HG03139 (cell line): Measurements from ENCODE around the gene FBXO30.

Experiments
- ATAC-seq: cut with Tn5 transposase; IDR thresholded peaks from one replicate; pipeline ENCODE4 v1.9.1; 2021; ENCODE audit not compliant: unreplicated experiment

FBXO30 gene

DNA sequence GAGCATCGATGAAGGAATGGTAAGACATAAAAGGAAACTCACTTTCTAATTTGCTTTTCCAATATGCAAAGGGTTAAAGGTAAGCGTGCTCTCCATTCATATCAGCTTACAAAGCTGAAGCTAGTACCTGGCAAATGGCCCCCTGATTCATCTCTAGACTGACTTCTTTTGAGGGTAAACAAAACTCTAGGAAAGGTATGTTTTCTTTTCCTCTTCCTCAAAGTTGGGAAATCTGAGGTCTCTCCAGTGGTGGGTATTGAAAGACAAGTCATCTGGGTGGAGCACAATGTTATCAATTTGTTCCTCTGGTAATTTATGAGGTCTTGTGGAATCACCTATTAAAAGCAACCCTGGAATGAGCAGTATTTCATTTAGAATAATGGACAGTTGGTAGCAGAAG, 7.9 kb upstream of the FBXO30 start:
- no peak for ATAC-seq

- ATAC-seq: no peak
Measured at GRCh38 chr6:145819994-145820393, 5.4 kb upstream of the FBXO30 start.

- ATAC-seq: no peak
Measured at GRCh38 chr6:145818796-145819195, 4.2 kb upstream of the FBXO30 start.

GRCh38 chr6:145816392-145816791, 1.8 kb upstream of the FBXO30 start:
- ATAC-seq: no peak

- ATAC-seq: peak; percentile 2
Measured at GRCh38 chr6:145815309-145816274, 997 bp upstream of the FBXO30 start.

GRCh38 chr6:145814035-145814500, 527 bp downstream of the FBXO30 start:
- ATAC-seq: peak; percentile 19

DNA sequence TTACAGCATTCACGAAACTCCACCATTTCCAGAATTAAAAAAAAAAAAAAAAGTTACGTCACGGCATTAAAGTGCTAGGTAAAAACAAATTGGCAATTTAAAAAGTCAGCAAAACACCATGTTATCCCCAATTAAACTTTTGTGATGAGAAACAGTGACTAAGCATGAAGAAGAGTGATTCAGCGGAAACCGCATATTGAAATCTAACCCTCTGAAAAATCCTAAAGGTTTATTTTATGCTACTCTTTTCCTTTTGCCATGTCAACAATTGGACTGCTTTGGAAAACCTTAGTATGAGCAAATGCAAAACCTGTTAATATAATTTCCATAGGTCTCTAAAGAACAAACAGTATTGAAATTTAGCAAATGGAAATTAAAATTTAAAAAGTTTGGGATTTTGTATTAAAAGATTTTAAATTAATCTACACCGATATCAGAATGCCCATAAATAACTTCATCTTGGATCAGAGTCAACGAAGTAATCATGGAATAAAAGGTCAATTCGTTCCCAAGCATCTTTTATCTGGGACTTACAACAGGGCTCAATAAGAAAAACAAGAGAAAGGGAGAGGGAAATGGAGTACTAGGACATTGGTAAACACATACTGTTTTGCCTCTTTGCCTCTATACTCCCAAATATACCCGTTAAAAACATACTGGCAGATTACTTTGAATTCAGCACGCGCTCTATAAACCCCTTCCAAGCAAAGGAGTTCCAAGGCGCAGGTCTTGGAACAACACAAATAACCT, 1.1 kb downstream of the FBXO30 start:
- ATAC-seq: no peak

GRCh38 chr6:145811741-145812140, 2.9 kb downstream of the FBXO30 start:
- no peak for ATAC-seq

GRCh38 chr6:145809785-145810184, 4.8 kb downstream of the FBXO30 start:
- no peak for ATAC-seq

- peak; percentile 57 for ATAC-seq
Measured at GRCh38 chr6:145809211-145809610, 5.4 kb downstream of the FBXO30 start.

DNA sequence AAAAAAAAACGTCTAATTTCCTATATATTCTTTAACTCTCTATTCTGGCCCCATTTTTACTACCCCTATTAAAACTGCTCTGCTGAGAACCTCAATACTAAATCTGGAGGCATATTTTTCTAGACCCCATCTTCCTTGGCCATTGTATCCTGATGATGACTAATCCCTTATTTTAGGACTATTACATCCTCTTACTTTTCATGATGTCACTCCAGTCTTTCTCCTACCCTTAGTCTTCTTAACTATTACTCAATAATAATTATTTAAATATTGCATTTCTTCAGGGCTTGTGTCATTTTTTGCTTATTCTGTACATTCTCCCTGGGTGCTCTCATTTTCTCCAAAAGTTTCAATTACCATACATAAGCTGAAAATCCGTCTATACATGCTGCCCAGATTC, 6.4 kb downstream of the FBXO30 start:
- no peak for ATAC-seq

DNA sequence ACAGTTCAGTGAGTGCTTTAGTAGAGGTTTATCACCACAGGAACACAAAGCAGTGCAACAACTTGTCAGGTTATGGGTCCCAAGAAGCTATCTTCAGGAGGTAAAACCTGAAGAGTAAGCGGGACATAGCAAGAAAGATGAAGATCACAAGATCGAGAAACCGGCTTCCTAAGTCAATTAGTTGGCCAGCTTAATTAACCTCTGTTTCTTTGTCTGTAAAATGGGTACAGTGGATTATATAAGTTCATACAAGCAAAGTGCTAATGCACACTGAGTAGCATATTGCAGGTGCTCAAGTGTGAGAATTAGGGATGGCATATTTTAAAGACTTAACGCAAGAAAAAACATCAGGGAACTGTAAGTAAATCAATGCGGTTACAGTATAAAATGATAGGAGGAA, 12.5 kb downstream of the FBXO30 start:
- no peak for ATAC-seq

DNA sequence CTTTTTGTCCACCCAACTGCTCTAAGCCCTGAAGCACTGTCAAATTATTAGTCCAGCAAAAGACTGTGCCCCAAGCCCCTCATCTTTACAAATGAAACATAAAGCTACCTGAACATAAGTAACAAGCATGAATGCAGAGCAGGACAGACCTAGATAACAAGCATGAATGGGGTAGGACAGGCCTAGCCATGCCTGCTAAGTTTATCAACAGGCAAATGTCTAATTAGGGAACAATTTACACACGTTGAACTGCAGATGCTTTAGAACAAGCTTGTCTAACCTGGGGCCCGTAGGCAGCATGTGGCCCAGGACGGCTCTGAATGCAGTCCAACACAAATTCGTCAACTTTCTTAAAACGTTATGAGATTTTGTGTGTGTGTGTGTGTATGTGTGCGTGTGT, 13.6 kb downstream of the FBXO30 start:
- ATAC-seq: no peak

DNA sequence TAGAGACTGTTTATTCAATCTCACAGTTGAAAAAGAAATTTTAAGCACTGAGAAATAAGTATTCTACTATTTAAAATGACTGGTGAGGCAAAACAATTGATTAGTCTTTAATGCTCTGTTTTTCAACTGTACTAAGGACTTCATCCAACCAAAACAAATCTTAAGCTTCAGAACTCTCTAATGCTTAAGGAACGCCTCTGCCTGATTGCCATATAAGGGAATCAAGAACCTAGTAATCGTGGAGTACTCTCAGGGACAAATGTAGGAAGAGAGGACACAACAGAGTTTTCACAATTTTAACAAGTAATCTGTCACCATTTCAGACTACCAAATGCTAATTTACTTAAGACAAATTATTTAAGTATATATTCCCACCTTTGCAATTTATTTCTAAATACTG, 16.1 kb downstream of the FBXO30 start:
- no peak for ATAC-seq

DNA sequence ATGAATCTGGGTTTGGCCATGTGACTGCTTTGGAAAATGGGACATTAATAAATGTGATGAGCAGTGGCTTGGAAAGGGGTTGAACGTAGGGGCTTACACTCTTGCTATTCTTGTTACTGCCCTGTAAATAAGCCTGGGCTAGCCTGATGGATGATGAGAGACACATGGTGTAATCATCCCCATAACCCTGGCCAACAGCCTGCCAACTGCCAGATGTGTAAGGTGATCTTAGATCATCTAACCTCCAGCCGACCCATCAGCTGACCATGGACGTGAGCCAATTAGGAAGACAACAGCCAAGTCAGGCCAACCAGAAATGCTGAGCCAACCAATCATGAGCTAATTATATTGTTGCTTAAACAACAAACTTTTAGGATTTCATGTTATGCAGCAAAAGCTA, 25.2 kb downstream of the FBXO30 start:
- no peak for ATAC-seq

GRCh38 chr6:145787688-145788087, 26.9 kb downstream of the FBXO30 start:
- no peak for ATAC-seq

GRCh38 chr6:145784683-145785082, 29.9 kb downstream of the FBXO30 start:
- peak; percentile 93 for ATAC-seq

DNA sequence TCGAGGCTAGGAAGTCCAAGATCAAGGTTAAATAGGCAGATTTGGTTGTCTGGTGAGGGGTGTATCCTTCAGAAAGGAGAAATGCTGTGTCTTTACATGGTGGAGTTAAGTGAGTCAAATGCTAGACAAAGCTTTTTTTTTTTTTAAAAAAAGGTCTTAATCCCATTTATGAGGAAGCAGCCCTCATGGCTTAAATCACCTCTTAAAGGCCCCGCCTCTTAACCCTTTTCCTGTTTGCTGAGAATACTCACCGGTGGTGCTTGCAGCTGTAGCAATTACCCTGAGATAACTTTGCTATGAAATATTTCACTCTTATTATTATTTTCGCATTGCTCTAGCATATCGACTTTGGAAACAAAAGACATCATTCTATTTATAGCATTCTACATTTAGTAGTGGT, 30.8 kb downstream of the FBXO30 start:
- ATAC-seq: no peak

- ATAC-seq: no peak
Measured at GRCh38 chr6:145772846-145773245, 41.7 kb downstream of the FBXO30 start.

GRCh38 chr6:145765449-145765848, 49.1 kb downstream of the FBXO30 start:
- ATAC-seq: no peak

DNA sequence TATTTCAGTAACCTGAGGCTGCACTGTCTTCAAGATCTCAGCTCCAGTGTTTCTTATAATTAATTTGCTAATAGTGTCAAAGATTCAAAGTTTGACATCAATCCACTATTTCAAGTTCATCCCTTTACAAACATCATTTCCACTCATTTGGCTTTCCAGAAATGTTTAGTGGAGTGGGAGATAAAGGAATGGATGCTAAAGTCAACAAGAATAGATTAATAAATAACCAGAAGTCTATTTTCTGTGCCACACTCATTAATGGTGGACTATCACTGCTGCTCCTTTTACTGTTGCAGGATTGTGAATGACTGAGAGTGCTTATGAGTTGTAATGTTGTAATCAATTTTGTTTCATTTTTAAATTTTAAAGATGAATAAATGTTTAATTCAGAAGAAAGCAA, 50.9 kb downstream of the FBXO30 start:
- no peak for ATAC-seq

- ATAC-seq: peak; percentile 73
Measured at GRCh38 chr6:145761584-145761983, 53.0 kb downstream of the FBXO30 start.
